GM03348 (cell line): ENCODE results near the gene CAV3.

Experiments used
- DNase-seq: peaks from one replicate; pipeline ENCODE4 v3.0.0; 2012; ENCODE audit warnings: low spot score

CAV3 gene

GRCh38 chr3:8762607-8763377, 29.2 kb downstream of the CAV3 start:
- DNase-seq, result no peak

- DNase-seq, result no peak
Observed at GRCh38 chr3:8764528-8764927, 30.9 kb downstream of the CAV3 start.

- DNase-seq, result no peak
Observed at GRCh38 chr3:8765528-8765927, 31.9 kb downstream of the CAV3 start.

- no peak for DNase-seq
Observed at GRCh38 chr3:8766148-8766547, 32.5 kb downstream of the CAV3 start.

GRCh38 chr3:8767256-8767666, 33.7 kb downstream of the CAV3 start:
- DNase-seq, result no peak

- peak; percentile 37 for DNase-seq
Observed at GRCh38 chr3:8767667-8768363, 34.2 kb downstream of the CAV3 start.

- DNase-seq, result peak; percentile 28
Observed at GRCh38 chr3:8768364-8769087, 34.9 kb downstream of the CAV3 start.

- peak; percentile 93 for DNase-seq
Observed at GRCh38 chr3:8769088-8769822, 35.7 kb downstream of the CAV3 start, which contains the start of gene OXTR. TSS of gene OXTR (minus strand) at chr3:8769613. CDS start at chr3:8768187, 1,426 bp downstream.

GRCh38 chr3:8773941-8774542, 40.4 kb downstream of the CAV3 start:
- no peak for DNase-seq

GRCh38 chr3:8775181-8775580, 41.6 kb downstream of the CAV3 start:
- DNase-seq, result no peak

GRCh38 chr3:8775602-8776001, 42.0 kb downstream of the CAV3 start:
- DNase-seq, result no peak

GRCh38 chr3:8776406-8776805, 42.8 kb downstream of the CAV3 start:
- DNase-seq, result peak; percentile 47

GRCh38 chr3:8777201-8777977, 43.8 kb downstream of the CAV3 start:
- DNase-seq, result no peak

GRCh38 chr3:8777978-8778267, 44.3 kb downstream of the CAV3 start:
- no peak for DNase-seq

- DNase-seq, result no peak
Observed at GRCh38 chr3:8778475-8778874, 44.9 kb downstream of the CAV3 start.

- no peak for DNase-seq
Observed at GRCh38 chr3:8780279-8780678, 46.7 kb downstream of the CAV3 start.

- no peak for DNase-seq
Observed at GRCh38 chr3:8784676-8785435, 51.3 kb downstream of the CAV3 start.

- DNase-seq, result no peak
Observed at GRCh38 chr3:8790529-8790928, 56.9 kb downstream of the CAV3 start.

GRCh38 chr3:8793242-8793641, 59.6 kb downstream of the CAV3 start:
- DNase-seq, result peak; percentile 72

GRCh38 chr3:8794247-8794646, 60.6 kb downstream of the CAV3 start:
- no peak for DNase-seq
